NCI-H748 (cell line): ENCODE measurements around the gene HNRNPUL2.

Experiments used
- DNase-seq: peaks from one replicate; lab custom pipeline; 2025; ENCODE audit not compliant: unreplicated experiment; lab: John Stamatoyannopoulos, UW

The HNRNPUL2 gene

DNA sequence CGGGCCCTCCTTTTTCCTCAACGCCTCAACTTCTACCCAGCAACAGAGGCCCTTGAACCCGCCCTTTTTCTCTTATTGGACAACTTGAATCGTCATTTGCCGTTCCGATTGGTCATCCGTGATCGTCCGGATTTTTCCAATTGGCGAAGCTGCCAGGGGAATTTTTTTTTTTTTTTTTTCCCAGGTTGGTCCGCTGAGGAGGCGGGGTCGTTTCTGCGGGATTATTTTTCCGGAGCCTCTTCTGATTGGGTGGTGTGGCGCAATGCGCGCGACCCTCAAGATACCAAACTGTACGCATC is 564 bp upstream of the HNRNPUL2 start:
- DNase-seq = peak; percentile 99

- no peak for DNase-seq
Measured at GRCh38 chr11:62726915-62727164, 417 bp downstream of the HNRNPUL2 start.

- DNase-seq = peak; percentile 45
Measured at GRCh38 chr11:62726156-62726914, 922 bp downstream of the HNRNPUL2 start.

DNA sequence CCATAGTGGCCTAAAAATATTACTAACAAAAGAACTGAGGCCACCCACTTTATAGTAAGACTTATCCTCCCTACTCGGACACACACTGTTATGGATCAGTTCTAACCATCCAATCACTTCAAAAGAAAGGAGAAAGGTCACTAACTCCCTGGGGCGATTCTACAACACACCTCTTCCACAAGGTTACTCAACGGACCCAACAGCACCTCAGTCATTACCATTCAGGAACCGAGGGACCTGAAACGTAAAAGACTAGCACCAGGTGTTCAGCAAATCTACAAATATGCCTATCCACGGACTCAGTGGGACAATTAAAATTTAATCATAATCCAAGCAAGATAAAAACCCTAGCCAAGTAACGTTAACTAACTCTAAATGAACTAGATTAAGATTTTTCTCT is 1.6 kb downstream of the HNRNPUL2 start:
- no peak for DNase-seq

- no peak for DNase-seq
Measured at GRCh38 chr11:62724171-62724570, 3.1 kb downstream of the HNRNPUL2 start.

DNA sequence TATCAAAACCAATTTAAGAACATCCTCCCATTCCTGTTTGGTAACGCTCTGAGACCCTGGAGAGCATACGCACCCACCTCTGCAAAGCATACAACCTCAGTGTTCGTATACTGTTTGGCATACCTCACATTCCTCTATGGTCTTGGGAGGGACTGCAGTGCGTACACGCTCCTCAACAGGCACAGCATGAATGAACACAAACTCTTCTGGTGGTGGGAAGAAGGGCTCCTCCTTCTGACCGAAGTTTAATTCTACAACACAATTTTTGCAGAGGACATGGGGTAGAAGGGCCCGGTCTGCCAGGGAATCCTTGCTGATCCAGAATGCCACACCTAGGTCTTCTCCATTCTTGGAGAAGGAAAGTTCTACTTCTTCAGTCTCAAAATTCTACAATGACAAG is 5.3 kb downstream of the HNRNPUL2 start:
- DNase-seq = no peak

GRCh38 chr11:62719302-62719978 is 7.8 kb downstream of the HNRNPUL2 start:
- no peak for DNase-seq

GRCh38 chr11:62716816-62717215 is 10.4 kb downstream of the HNRNPUL2 start:
- DNase-seq = no peak

GRCh38 chr11:62716206-62716605 is 11.1 kb downstream of the HNRNPUL2 start:
- no peak for DNase-seq

GRCh38 chr11:62715150-62716130 is 11.8 kb downstream of the HNRNPUL2 start:
- no peak for DNase-seq

GRCh38 chr11:62713343-62713742 is 13.9 kb downstream of the HNRNPUL2 start:
- DNase-seq = no peak

- no peak for DNase-seq
Measured at GRCh38 chr11:62712861-62713260, 14.4 kb downstream of the HNRNPUL2 start.

DNA sequence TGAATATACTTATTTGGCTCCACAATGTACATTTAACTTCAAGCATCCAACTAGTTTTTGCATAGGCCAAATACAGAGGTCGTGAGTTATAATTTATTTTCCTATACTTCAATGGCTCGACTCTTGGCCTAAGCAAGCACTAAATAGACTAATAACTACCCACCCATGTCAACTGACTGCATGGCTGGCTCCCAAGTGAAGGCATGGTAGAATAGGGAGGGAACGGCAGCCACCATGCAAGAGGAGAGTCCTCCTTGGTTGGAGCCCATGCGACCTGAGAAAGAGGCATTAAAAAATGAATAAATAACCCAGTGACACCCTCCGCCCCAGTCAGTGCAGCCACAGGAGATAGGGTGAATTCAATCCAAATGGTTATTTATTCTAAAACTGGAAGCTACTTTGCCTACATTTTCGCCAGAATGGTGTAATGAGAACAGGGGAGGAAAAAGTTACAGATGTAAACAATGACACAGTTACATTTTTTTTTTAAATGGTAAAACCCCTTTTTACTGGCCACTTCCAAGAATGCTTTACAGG is 14.9 kb downstream of the HNRNPUL2 start:
- no peak for DNase-seq

GRCh38 chr11:62710001-62710345 is 17.3 kb downstream of the HNRNPUL2 start:
- no peak for DNase-seq

DNA sequence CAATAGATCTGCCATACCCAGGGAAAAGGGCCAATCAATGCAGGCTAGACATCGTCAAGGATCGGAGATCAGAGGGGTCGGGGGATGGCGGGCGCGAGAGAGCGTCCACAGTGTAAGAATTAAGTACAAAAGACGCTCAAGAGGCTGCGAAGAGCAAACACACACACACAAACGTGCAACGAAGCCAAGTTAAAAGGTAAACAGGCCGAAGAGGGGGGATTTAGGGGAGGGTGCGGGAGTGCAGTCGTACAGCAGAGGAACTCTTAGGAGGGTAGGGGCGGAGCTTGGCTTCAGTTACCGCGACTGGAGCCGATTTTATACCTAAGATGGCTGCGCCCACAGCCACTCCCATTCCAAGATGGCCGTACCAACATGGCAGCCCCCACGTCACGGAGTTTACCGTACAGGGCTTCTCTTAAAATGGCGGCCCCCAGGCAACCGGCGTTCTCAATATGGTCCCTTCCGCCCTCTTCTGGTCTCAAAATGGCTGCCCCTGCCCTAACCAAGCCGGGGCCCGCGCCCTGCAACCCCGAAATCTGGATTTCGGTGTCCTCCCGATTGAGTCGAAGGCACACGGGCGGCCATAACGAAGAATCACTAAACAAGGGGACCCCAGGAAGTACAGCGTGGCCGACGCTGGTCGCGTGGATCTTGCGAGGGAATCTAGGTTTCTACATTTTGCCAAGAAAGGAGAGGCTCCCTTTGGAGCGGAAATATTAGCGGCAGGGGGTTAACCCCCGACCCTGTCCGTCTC is 17.8 kb downstream of the HNRNPUL2 start:
- DNase-seq = peak; percentile 99

- peak; percentile 76 for DNase-seq
Measured at GRCh38 chr11:62708793-62709192, 18.5 kb downstream of the HNRNPUL2 start.

DNA sequence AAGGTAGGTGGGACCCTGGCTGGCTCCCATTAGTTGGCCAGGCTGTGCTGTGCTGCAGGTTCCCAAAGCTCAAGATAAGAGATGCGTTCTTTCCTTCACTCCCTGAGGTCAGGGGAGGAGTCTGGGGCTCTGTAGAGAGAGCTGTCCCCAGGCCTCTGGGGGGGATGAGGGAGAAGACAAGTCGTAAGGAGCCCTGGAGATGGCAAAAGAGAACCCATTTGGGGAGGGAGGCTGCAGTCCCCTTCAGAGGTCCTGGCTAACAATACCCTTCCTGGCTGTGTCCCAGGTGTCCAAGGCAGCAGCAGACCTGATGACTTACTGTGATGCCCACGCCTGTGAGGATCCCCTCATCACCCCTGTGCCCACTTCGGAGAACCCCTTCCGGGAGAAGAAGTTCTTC is 18.9 kb downstream of the HNRNPUL2 start:
- no peak for DNase-seq

DNA sequence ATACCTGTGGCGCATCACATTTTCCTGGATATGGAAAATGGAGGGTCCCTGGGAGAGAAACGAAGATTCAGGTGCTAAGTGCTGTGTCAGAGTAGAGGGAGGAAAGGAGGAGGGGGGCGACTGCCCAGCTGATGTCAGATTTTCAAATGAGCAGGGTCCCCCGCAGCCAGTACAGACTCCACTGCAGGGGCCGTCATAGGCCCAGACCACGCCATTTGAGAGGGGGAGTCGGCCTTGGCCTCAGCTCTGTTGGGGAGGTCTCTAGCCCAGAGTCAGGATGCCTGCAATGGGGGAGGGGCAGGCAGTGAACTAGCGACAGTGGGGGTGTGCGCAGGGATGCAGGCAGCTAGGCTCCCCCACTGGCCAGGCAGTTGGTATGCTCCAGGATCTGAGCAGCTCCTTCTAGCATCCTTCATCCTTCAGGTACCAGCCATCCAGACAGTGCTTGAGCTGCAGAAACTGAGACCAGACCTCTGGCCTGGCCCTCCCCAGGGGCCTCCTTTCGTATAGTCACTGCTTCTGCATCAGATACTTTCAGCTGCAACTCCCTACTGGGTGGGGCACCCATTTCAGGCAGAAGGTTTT is 19.9 kb downstream of the HNRNPUL2 start, which contains the start of the genes BSCL2 and GNG3:
Gene BSCL2 (minus strand): TSS at position 148 of the 585 bp plus-strand sequence. CDS start 229 bp downstream, outside the sequence.
Gene GNG3 (plus strand): TSS at position 400 of the 585 bp plus-strand sequence. CDS start 620 bp downstream, outside the sequence.
- DNase-seq = no peak

DNA sequence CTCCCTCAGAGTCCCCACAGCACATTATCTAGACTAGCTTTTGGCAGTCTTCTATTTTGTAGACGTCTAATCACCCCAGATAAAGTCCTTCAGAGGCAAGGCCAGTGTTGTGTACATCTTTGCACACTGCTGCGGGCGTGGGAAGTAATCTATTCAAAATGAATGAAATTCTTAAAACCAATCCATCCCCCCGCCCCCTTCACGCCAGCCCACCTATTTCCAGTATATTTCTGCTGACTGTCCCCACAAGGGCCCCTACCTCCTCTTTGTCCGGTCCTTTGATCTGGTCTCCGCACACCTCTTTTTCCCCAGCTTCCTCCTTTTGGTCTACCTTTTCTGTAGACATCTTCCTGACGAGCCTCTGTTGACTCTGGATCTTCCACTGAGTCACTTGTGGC is 20.4 kb downstream of the HNRNPUL2 start:
- DNase-seq = no peak
